Erythroblast (primary cell): ENCODE results near the gene ATP1B2.
"Not testable (repeated sequence)": the region's sequence is repeated elsewhere in the genome, so short reads cannot be mapped to it uniquely, and the experiment has no call there.

Experiments
- GATA1 ChIP-seq: IDR thresholded peaks from 2 replicates; pipeline ENCODE4 v1.6.1; 2011; ENCODE audit warnings: low read depth, mild to moderate bottlenecking, control low read depth, low read length, moderate library complexity
- POLR2A ChIP-seq: IDR thresholded peaks from 2 replicates; pipeline ENCODE4 v1.6.1; 2011; ENCODE audit warnings: mild to moderate bottlenecking, low read length

GRCh38 chr17:7625749-7626148 lies 25.0 kb upstream of the ATP1B2 start:
- not testable (repeated sequence) for TF ChIP-seq POLR2A, GATA1
